HCT116 (cell line): Measurements from ENCODE around the gene CDC42SE2. TPM values are rescaled to one million over a fixed set of nuclear protein-coding genes. Genes with fewer than 3 reads are reported as not detected.

Experiments used
- ATAC-seq: fragments of 200-7000 bp; cut with Tn5 transposase; 2 replicates; pipeline ENCODE4 v1.9.1; 2020; ENCODE audit warnings: mild to moderate bottlenecking, moderate library complexity
- BruUV-seq: library from RNA; stranded (reverse); fragments of 400-500 nt; replicated peaks from 2 replicates; lab custom pipeline; 2021; lab: Mats Ljungman, UMichigan
- CTCF ChIA-PET: fragments of 300-600 bp; sonication (Branson Sonifier 250); formaldehyde crosslinking; loops from one replicate; lab custom pipeline; 2021; ENCODE audit warnings: antibody characterized with exemption; lab: Charles Lee
- POLR2A ChIA-PET: fragments of 300-600, 350-600 bp; sonication (Branson Sonifier 250); formaldehyde crosslinking; loops from one replicate; lab custom pipeline; 2021; ENCODE audit warnings: antibody characterized with exemption; lab: Charles Lee
- RAD21 ChIA-PET, 2 experiments: fragments of 300-600 bp; sonication (Branson Sonifier 250); formaldehyde crosslinking; loops; one replicate each; lab custom pipeline; 2023; ENCODE audit warnings: low total read pairs in 2 of 2; ENCODE audit not compliant: uncharacterized antibody in 2 of 2, unreplicated experiment in 2 of 2, low non-redundant PET in 1 of 2; lab: Charles Lee
- DNase-seq: peaks from one replicate; pipeline ENCODE4 v3.0.0-alpha.2; 2010; ENCODE audit warnings: low read depth, low spot score
- H2AFZ ChIP-seq: fragments of 200-600 bp; shearing (Covaris generic), sonication (generic); 2 replicates; pipeline ENCODE4 v1.6.1; 2017; ENCODE audit warnings: low read depth, mixed run types, mixed read lengths, antibody characterized with exemption, low read length; ENCODE audit not compliant: poor library complexity, severe bottlenecking
- H3K27ac ChIP-seq: 2 replicates; pipeline ENCODE4 v1.5.1; 2012; ENCODE audit warnings: low read depth, low read length
- H3K27me3 ChIP-seq: fragments of 200-600 bp; sonication (generic); 2 replicates; pipeline ENCODE4 v1.6.1; 2016; ENCODE audit warnings: mixed run types, low read length, mixed read lengths; ENCODE audit not compliant: insufficient read depth
- H3K36me3 ChIP-seq, 2 experiments: fragments of 200-500 bp in 1 of 2; fragments of 200-600 bp in 1 of 2; sonication (Bioruptor generic) in 1 of 2; sonication (generic) in 1 of 2; 2 replicates each; pipeline versions ENCODE4 v1.5.1 to v1.6.1; 2014 to 2016; ENCODE audit warnings: low read length in 2 of 2, inconsistent platforms in 1 of 2, mixed read lengths in 1 of 2, mixed run types in 1 of 2; ENCODE audit not compliant: insufficient read depth in 2 of 2, control insufficient read depth in 1 of 2
- H3K4me1 ChIP-seq, 2 experiments: fragments of 200-600 bp in 1 of 2; sonication (generic) in 1 of 2; 2 replicates each; pipeline versions ENCODE4 v1.5.1 to v1.6.1; 2012 to 2017; ENCODE audit warnings: low read length in 2 of 2, inconsistent platforms in 1 of 2, mild to moderate bottlenecking in 1 of 2, mixed read lengths in 1 of 2, mixed run types in 1 of 2, moderate library complexity in 1 of 2; ENCODE audit not compliant: insufficient read depth in 2 of 2, control insufficient read depth in 1 of 2
- H3K4me2 ChIP-seq: fragments of 200-600 bp; sonication (generic); 2 replicates; pipeline ENCODE4 v1.6.1; 2017; ENCODE audit warnings: mixed run types, low read length, mixed read lengths
- H3K4me3 ChIP-seq, 2 experiments: fragments of 200-600 bp in 1 of 2; sonication (generic) in 1 of 2; replicated peaks in 1 of 2; 2 replicates each; pipeline ENCODE4 v1.5.1; 2011 to 2016; ENCODE audit warnings: low read length in 2 of 2, control low read depth in 1 of 2, low read depth in 1 of 2, mild to moderate bottlenecking in 1 of 2, mixed read lengths in 1 of 2, mixed run types in 1 of 2
- H3K79me2 ChIP-seq: fragments of 200-600 bp; sonication (generic); 2 replicates; pipeline ENCODE4 v1.6.1; 2017; ENCODE audit warnings: mild to moderate bottlenecking, mixed run types, low read length, moderate library complexity, mixed read lengths; ENCODE audit not compliant: insufficient read depth
- H3K9ac ChIP-seq: fragments of 200-600 bp; sonication (generic); 2 replicates; pipeline ENCODE4 v1.6.1; 2016; ENCODE audit warnings: low read length, mixed read lengths
- H3K9me2 ChIP-seq: fragments of 200-600 bp; sonication (generic), shearing (Covaris generic); 2 replicates; pipeline ENCODE4 v1.6.1; 2017; ENCODE audit warnings: mixed run types, mild to moderate bottlenecking, moderate library complexity; ENCODE audit not compliant: insufficient read depth
- H3K9me3 ChIP-seq, 2 experiments: fragments of 200-500 bp in 1 of 2; fragments of 200-600 bp in 1 of 2; sonication (Bioruptor generic) in 1 of 2; sonication (generic) in 1 of 2; 2 replicates each; pipeline ENCODE4 v1.6.1; 2014 to 2017; ENCODE audit warnings: low read length in 2 of 2, mixed read lengths in 2 of 2, inconsistent platforms in 1 of 2, low read depth in 1 of 2, mild to moderate bottlenecking in 1 of 2, mixed run types in 1 of 2, moderate library complexity in 1 of 2; ENCODE audit not compliant: control insufficient read depth in 1 of 2, insufficient read depth in 1 of 2
- H4K20me1 ChIP-seq: fragments of 200-600 bp; sonication (generic), shearing (Covaris generic); 2 replicates; pipeline ENCODE4 v1.6.1; 2017; ENCODE audit warnings: mixed run types, mild to moderate bottlenecking, moderate library complexity; ENCODE audit not compliant: insufficient read depth
- ATF3 ChIP-seq: IDR thresholded peaks from 2 replicates; pipeline ENCODE4 v1.6.1; 2012
- CBX3 ChIP-seq: IDR thresholded peaks from 2 replicates; pipeline ENCODE4 v1.6.1; 2012; ENCODE audit warnings: low read depth
- CEBPB ChIP-seq: IDR thresholded peaks from 2 replicates; pipeline ENCODE4 v1.6.1; 2012; ENCODE audit warnings: low read depth
- EGR1 ChIP-seq: IDR thresholded peaks from 2 replicates; pipeline ENCODE4 v1.6.1; 2012; ENCODE audit warnings: low read depth
- ELF1 ChIP-seq: IDR thresholded peaks from 2 replicates; pipeline ENCODE4 v1.6.1; 2012; ENCODE audit warnings: low read depth, borderline replicate concordance
- EZH2 ChIP-seq: fragments of 200-600 bp; sonication (generic); IDR thresholded peaks from 2 replicates; pipeline ENCODE4 v1.6.1; 2017; ENCODE audit warnings: antibody characterized with exemption, mixed run types
- EZH2phosphoT487 ChIP-seq: fragments of 200-600 bp; IDR thresholded peaks from 2 replicates; pipeline ENCODE4 v1.6.1; 2018; ENCODE audit warnings: antibody characterized with exemption, borderline replicate concordance
- FOSL1 ChIP-seq: IDR thresholded peaks from 2 replicates; pipeline ENCODE4 v1.6.1; 2012; ENCODE audit warnings: low read depth
- JUND ChIP-seq: IDR thresholded peaks from 2 replicates; pipeline ENCODE4 v1.6.1; 2012
- POLR2A ChIP-seq: IDR thresholded peaks from 2 replicates; pipeline ENCODE4 v1.7.0; 2011; ENCODE audit warnings: borderline replicate concordance; ENCODE audit not compliant: insufficient read depth, insufficient read length; ENCODE audit errors: extremely low read depth
- POLR2AphosphoS5 ChIP-seq: IDR thresholded peaks from 2 replicates; pipeline ENCODE4 v1.6.1; 2011; ENCODE audit warnings: mild to moderate bottlenecking, low read depth, low read length, moderate library complexity
- RAD21 ChIP-seq: IDR thresholded peaks from 2 replicates; pipeline ENCODE4 v1.6.1; 2012; ENCODE audit warnings: low read depth, mild to moderate bottlenecking
- SIN3A ChIP-seq: IDR thresholded peaks from 2 replicates; pipeline ENCODE4 v1.6.1; 2012; ENCODE audit warnings: low read depth
- SP1 ChIP-seq: IDR thresholded peaks from 2 replicates; pipeline ENCODE4 v1.6.1; 2012; ENCODE audit warnings: low read depth
- SRF ChIP-seq: IDR thresholded peaks from 2 replicates; pipeline ENCODE4 v1.6.1; 2012; ENCODE audit warnings: low read depth
- TCF7L2 ChIP-seq: IDR thresholded peaks from 2 replicates; pipeline ENCODE4 v1.7.0; 2011; ENCODE audit warnings: borderline replicate concordance, inconsistent platforms; ENCODE audit not compliant: insufficient read depth, insufficient read length; ENCODE audit errors: extremely low read depth
- YY1 ChIP-seq: IDR thresholded peaks from 2 replicates; pipeline ENCODE4 v1.6.1; 2011; ENCODE audit warnings: low read length, low read depth, moderate library complexity, mild to moderate bottlenecking; ENCODE audit not compliant: insufficient replicate concordance; ENCODE audit errors: extremely low read depth
- ZFX ChIP-seq: fragments of 450-650 bp; IDR thresholded peaks from 2 replicates; pipeline ENCODE4 v1.6.1; 2017
- ZNF274 ChIP-seq: fragments of 200-500 bp; sonication (Bioruptor generic); IDR thresholded peaks from 2 replicates; pipeline ENCODE4 v1.6.1; 2014; ENCODE audit warnings: mild to moderate bottlenecking, low read depth, low read length, inconsistent platforms
- intact Hi-C: fragments of 100-400 bp; cut with micrococcal nuclease; formaldehyde crosslinking; loops from 2 replicates; pipeline ENCODE4 v1.10.0; 2022
- total RNA-seq: library from RNA; stranded (reverse); gene quantifications from one replicate; pipeline ENCODE4 v1.2.1, GENCODE V29; 2021; ENCODE audit not compliant: unreplicated experiment
- TF ChIP-seq, protein P1 (sequence below), 3 experiments: fragments of 200-600 bp in 1 of 3; sonication (generic) in 1 of 3; IDR thresholded peaks in 2 of 3; conservative IDR thresholded peaks in 1 of 3; 2 replicates each; pipeline ENCODE4 v1.5.1; 2012 to 2017; ENCODE audit warnings: low read depth in 2 of 3, low read length in 2 of 3, antibody characterized with exemption in 1 of 3, borderline replicate concordance in 1 of 3, control low read depth in 1 of 3, mild to moderate bottlenecking in 1 of 3, mixed read lengths in 1 of 3, mixed run types in 1 of 3, moderate library complexity in 1 of 3; ENCODE audit not compliant: insufficient read depth in 1 of 3
- TF ChIP-seq, protein P2 (sequence below): IDR thresholded peaks from 2 replicates; pipeline ENCODE4 v1.6.1; 2012
- TF ChIP-seq, protein P3 (sequence below): IDR thresholded peaks from 2 replicates; pipeline ENCODE4 v1.6.1; 2011; ENCODE audit warnings: mild to moderate bottlenecking, low read length, moderate library complexity; ENCODE audit not compliant: insufficient replicate concordance; ENCODE audit errors: extremely low read depth

The CDC42SE2 gene
- total RNA-seq, 1 experiment from 2014 or later, result 27.0 TPM

- peak; percentile 56 for ATAC-seq
- intact Hi-C loops, result no loop called here
- peak overlapping the region; percentile 60 for H3K4me2 ChIP-seq
- TF ChIP-seq CEBPB, result peak; percentile 30; the same call in 1 of the 2 replicates
- no peak for TF ChIP-seq YY1
- peak; percentile 40 for TF ChIP-seq JUND
- TF ChIP-seq SRF, result no peak
- TF ChIP-seq ELF1, result no peak
- TF ChIP-seq, protein P1, sequence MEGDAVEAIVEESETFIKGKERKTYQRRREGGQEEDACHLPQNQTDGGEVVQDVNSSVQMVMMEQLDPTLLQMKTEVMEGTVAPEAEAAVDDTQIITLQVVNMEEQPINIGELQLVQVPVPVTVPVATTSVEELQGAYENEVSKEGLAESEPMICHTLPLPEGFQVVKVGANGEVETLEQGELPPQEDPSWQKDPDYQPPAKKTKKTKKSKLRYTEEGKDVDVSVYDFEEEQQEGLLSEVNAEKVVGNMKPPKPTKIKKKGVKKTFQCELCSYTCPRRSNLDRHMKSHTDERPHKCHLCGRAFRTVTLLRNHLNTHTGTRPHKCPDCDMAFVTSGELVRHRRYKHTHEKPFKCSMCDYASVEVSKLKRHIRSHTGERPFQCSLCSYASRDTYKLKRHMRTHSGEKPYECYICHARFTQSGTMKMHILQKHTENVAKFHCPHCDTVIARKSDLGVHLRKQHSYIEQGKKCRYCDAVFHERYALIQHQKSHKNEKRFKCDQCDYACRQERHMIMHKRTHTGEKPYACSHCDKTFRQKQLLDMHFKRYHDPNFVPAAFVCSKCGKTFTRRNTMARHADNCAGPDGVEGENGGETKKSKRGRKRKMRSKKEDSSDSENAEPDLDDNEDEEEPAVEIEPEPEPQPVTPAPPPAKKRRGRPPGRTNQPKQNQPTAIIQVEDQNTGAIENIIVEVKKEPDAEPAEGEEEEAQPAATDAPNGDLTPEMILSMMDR (IDR thresholded peaks at IDR 0.05 in 2 of 3, conservative IDR thresholded peaks at IDR 0.05 in 1 of 3; ENCODE audit: borderline replicate concordance in 1 of 3, insufficient read depth in 1 of 3, low read depth in 2 of 3, low read length in 2 of 3), result no peak
- TF ChIP-seq ATF3, result no peak
- no peak for TF ChIP-seq EZH2phosphoT487
- peak; percentile 66; the same call in 1 of the 2 replicates for TF ChIP-seq SP1
- TF ChIP-seq, protein P2, sequence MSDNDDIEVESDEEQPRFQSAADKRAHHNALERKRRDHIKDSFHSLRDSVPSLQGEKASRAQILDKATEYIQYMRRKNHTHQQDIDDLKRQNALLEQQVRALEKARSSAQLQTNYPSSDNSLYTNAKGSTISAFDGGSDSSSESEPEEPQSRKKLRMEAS, result peak; percentile 21; the same call in 1 of the 2 replicates
- no peak for TF ChIP-seq ZFX
- TF ChIP-seq POLR2AphosphoS5, result no peak
- TF ChIP-seq RAD21, result peak; percentile 12; the same call in 1 of the 2 replicates
- no peak; the same call in 1 of the 2 replicates for TF ChIP-seq FOSL1
- no peak for TF ChIP-seq EZH2
- peak; percentile 39; the same call in 1 of the 2 replicates for TF ChIP-seq SIN3A
- TF ChIP-seq, protein P3, sequence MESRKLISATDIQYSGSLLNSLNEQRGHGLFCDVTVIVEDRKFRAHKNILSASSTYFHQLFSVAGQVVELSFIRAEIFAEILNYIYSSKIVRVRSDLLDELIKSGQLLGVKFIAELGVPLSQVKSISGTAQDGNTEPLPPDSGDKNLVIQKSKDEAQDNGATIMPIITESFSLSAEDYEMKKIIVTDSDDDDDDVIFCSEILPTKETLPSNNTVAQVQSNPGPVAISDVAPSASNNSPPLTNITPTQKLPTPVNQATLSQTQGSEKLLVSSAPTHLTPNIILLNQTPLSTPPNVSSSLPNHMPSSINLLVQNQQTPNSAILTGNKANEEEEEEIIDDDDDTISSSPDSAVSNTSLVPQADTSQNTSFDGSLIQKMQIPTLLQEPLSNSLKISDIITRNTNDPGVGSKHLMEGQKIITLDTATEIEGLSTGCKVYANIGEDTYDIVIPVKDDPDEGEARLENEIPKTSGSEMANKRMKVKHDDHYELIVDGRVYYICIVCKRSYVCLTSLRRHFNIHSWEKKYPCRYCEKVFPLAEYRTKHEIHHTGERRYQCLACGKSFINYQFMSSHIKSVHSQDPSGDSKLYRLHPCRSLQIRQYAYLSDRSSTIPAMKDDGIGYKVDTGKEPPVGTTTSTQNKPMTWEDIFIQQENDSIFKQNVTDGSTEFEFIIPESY, result no peak
- TF ChIP-seq CBX3, result peak; percentile 70; the same call in 1 of the 2 replicates
- no peak for TF ChIP-seq TCF7L2
- TF ChIP-seq EGR1, result no peak
- no peak for TF ChIP-seq ZNF274
- no peak for TF ChIP-seq POLR2A
Measured at GRCh38 chr5:131258733-131259132, 5.1 kb upstream of the CDC42SE2 start.

More at GRCh38 chr5:131258733-131259132, 5.1 kb upstream of the CDC42SE2 start:
- peaks cover 18 to 43% of the 10 kb centered on the region in 2 experiments for H3K4me1 ChIP-seq
- peak overlapping the region; percentile 29 for H3K9ac ChIP-seq
- H3K4me3 ChIP-seq, result peak overlapping the region in 1 of 2 experiments; percentile 15; a peak in 2 of 4 replicates
- ChIA-PET RAD21 (no interaction called here), POLR2A (no interaction called here), CTCF (interaction anchor here (1.0 to 1.4 kb wide), 2 partner anchors 8 to 123 kb away, joined by 3 to 4 read pairs; no protein-coding TSS in a partner anchor)
- H2AFZ ChIP-seq, result no peak overlapping the region
- H3K36me3 ChIP-seq, result no peaks in the 10 kb centered on the region
- no peaks in the 10 kb centered on the region for H3K9me3 ChIP-seq
- DNase-seq, result no peak
- no peak overlapping the region; the same call in 1 of the 2 replicates for H3K27ac ChIP-seq
- H3K27me3 ChIP-seq, result no peaks in the 10 kb centered on the region
- no peaks in the 10 kb centered on the region for H3K9me2 ChIP-seq
- no peaks in the 10 kb centered on the region for H3K79me2 ChIP-seq
- BruUV-seq, result no TSS peak
- no peaks in the 10 kb centered on the region for H4K20me1 ChIP-seq
